ENCODE data around the gene SFMBT1. TPM values are rescaled to one million over a fixed set of nuclear protein-coding genes. Genes with fewer than 3 reads are reported as not detected.

The SFMBT1 gene
- total and polyA plus RNA-seq, 4 donors: 4.4 to 17.8 (median 10.4) TPM

DNA sequence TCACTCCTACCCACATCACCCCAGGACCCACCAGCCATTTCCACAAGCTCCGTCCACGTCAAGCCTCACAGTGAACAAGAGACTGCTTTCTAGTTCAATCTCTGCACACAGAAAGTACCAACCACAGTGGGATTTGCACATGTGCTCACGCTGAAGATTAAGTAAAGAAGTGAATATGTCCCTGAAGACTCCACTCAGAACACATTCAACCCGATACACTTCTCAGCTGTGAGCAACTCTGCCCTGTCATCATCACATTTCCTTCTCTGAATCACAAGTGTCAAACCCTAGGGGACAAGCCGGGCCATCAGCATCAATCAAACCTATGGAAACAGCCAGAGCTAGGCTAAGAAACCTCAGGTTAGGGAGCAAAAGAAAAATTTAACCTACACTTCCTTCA is 150.5 kb downstream of the SFMBT1 start:
- Histone ChIP-seq H3K4me1 (ENCODE audit: control insufficient read depth in 4 of 4, insufficient read depth in 4 of 4, low read length in 3 of 4) (peaks cover 15 to 65% (median 60%) of the 10 kb centered on the region in 4 donors), H3K27ac (ENCODE audit: low read depth in 1 of 2, low read length in 2 of 2) (peak overlapping the region in 1 of 2 donors; percentile 1), H3K36me3 (ENCODE audit: control insufficient read depth in 4 of 4, insufficient read depth in 3 of 4, low read depth in 1 of 4, low read length in 3 of 4) (peaks cover 0 to 2% (median 0%) of the 10 kb centered on the region in 4 donors), H3K27me3 (ENCODE audit: control insufficient read depth in 4 of 4, insufficient read depth in 4 of 4, low read length in 3 of 4) (no peaks in the 10 kb centered on the region), H3K4me3 (ENCODE audit: low read depth in 1 of 3, low read length in 3 of 3) (no peak overlapping the region), H3K9me3 (ENCODE audit: control insufficient read depth in 4 of 4, low read length in 3 of 4) (no peaks in the 10 kb centered on the region), H3K9ac (ENCODE audit: low read depth in 1 of 2, low read length in 2 of 2) (no peak overlapping the region)
- no peak for DNase-seq (ENCODE audit: low spot score)
- TF ChIP-seq, protein P1, sequence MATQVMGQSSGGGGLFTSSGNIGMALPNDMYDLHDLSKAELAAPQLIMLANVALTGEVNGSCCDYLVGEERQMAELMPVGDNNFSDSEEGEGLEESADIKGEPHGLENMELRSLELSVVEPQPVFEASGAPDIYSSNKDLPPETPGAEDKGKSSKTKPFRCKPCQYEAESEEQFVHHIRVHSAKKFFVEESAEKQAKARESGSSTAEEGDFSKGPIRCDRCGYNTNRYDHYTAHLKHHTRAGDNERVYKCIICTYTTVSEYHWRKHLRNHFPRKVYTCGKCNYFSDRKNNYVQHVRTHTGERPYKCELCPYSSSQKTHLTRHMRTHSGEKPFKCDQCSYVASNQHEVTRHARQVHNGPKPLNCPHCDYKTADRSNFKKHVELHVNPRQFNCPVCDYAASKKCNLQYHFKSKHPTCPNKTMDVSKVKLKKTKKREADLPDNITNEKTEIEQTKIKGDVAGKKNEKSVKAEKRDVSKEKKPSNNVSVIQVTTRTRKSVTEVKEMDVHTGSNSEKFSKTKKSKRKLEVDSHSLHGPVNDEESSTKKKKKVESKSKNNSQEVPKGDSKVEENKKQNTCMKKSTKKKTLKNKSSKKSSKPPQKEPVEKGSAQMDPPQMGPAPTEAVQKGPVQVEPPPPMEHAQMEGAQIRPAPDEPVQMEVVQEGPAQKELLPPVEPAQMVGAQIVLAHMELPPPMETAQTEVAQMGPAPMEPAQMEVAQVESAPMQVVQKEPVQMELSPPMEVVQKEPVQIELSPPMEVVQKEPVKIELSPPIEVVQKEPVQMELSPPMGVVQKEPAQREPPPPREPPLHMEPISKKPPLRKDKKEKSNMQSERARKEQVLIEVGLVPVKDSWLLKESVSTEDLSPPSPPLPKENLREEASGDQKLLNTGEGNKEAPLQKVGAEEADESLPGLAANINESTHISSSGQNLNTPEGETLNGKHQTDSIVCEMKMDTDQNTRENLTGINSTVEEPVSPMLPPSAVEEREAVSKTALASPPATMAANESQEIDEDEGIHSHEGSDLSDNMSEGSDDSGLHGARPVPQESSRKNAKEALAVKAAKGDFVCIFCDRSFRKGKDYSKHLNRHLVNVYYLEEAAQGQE (IDR thresholded peaks at IDR 0.05): no peak
- WGBS: 71% methylated on average over 5 of the region's 5 CpGs

DNA sequence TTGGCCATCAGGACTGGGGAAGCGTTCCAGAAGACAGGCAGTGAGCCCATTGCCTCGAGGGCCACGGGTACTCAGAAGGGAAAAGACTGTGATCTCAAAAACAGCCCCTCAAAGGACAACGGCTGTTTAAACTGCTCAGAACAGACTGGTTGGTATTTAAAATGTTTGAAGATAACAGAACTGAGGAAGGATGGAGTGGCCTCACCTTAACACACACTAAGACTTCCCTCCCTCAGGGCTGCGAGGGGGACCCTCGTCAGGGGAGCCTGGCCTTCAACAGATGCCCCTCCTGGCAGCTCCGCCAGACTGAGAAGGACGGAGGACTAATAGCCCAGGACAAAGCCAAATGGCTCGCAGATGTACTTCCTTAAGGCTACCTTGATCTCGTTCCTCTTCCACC is 151.1 kb downstream of the SFMBT1 start:
- H3K4me1 ChIP-seq (ENCODE audit: control insufficient read depth in 4 of 4, insufficient read depth in 4 of 4, low read length in 3 of 4): peaks cover 15 to 66% (median 60%) of the 10 kb centered on the region in 4 donors
- no peaks in the 10 kb centered on the region for H3K27me3 ChIP-seq (ENCODE audit: control insufficient read depth in 4 of 4, insufficient read depth in 4 of 4, low read length in 3 of 4)
- H3K9ac ChIP-seq (ENCODE audit: low read depth in 1 of 2, low read length in 2 of 2): peak overlapping the region in 1 of 2 donors; percentile 45
- TF ChIP-seq HNF4A (conservative IDR thresholded peaks at IDR 0.05) (no peak), HNF4G (IDR thresholded peaks at IDR 0.05) (no peak), FOXA2 (IDR thresholded peaks at IDR 0.05) (no peak), YY1 (IDR thresholded peaks at IDR 0.05) (no peak), GABPA (IDR thresholded peaks at IDR 0.05 in 1 of 2, conservative IDR thresholded peaks at IDR 0.05 in 1 of 2) (no peak), NR2F2 (IDR thresholded peaks at IDR 0.05) (no peak), RXRA (IDR thresholded peaks at IDR 0.05) (no peak), RAD21 (IDR thresholded peaks at IDR 0.05) (no peak)
- TF ChIP-seq, protein P2, sequence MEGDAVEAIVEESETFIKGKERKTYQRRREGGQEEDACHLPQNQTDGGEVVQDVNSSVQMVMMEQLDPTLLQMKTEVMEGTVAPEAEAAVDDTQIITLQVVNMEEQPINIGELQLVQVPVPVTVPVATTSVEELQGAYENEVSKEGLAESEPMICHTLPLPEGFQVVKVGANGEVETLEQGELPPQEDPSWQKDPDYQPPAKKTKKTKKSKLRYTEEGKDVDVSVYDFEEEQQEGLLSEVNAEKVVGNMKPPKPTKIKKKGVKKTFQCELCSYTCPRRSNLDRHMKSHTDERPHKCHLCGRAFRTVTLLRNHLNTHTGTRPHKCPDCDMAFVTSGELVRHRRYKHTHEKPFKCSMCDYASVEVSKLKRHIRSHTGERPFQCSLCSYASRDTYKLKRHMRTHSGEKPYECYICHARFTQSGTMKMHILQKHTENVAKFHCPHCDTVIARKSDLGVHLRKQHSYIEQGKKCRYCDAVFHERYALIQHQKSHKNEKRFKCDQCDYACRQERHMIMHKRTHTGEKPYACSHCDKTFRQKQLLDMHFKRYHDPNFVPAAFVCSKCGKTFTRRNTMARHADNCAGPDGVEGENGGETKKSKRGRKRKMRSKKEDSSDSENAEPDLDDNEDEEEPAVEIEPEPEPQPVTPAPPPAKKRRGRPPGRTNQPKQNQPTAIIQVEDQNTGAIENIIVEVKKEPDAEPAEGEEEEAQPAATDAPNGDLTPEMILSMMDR (IDR thresholded peaks at IDR 0.05; ENCODE audit: low read depth, low read length, missing input control): no peak
- TF ChIP-seq, protein P3, sequence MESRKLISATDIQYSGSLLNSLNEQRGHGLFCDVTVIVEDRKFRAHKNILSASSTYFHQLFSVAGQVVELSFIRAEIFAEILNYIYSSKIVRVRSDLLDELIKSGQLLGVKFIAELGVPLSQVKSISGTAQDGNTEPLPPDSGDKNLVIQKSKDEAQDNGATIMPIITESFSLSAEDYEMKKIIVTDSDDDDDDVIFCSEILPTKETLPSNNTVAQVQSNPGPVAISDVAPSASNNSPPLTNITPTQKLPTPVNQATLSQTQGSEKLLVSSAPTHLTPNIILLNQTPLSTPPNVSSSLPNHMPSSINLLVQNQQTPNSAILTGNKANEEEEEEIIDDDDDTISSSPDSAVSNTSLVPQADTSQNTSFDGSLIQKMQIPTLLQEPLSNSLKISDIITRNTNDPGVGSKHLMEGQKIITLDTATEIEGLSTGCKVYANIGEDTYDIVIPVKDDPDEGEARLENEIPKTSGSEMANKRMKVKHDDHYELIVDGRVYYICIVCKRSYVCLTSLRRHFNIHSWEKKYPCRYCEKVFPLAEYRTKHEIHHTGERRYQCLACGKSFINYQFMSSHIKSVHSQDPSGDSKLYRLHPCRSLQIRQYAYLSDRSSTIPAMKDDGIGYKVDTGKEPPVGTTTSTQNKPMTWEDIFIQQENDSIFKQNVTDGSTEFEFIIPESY (IDR thresholded peaks at IDR 0.05): no peak
- TF ChIP-seq, protein P4, sequence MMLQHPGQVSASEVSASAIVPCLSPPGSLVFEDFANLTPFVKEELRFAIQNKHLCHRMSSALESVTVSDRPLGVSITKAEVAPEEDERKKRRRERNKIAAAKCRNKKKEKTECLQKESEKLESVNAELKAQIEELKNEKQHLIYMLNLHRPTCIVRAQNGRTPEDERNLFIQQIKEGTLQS (IDR thresholded peaks at IDR 0.05): no peak
- TF ChIP-seq, protein P1 (IDR thresholded peaks at IDR 0.05): no peak
- 86% methylated on average over 10 of the region's 10 CpGs for WGBS
- DNase-seq (ENCODE audit: low spot score): no peak
- no peak overlapping the region for H3K4me3 ChIP-seq (ENCODE audit: low read depth in 1 of 3, low read length in 3 of 3)
- peaks cover 0 to 2% (median 0%) of the 10 kb centered on the region in 4 donors for H3K36me3 ChIP-seq (ENCODE audit: control insufficient read depth in 4 of 4, insufficient read depth in 3 of 4, low read depth in 1 of 4, low read length in 3 of 4)
- H3K9me3 ChIP-seq (ENCODE audit: control insufficient read depth in 4 of 4, low read length in 3 of 4): no peaks in the 10 kb centered on the region
- peak overlapping the region; percentile 27 to 86 for H3K27ac ChIP-seq (ENCODE audit: low read depth in 1 of 2, low read length in 2 of 2)

All from liver (tissue), 9 donors.